Liver (tissue), 9 donors: ENCODE measurements around the gene MCM9. TPM values are rescaled to one million over a fixed set of nuclear protein-coding genes. Genes with fewer than 3 reads are reported as not detected.

Source experiments
- DNase-seq: peaks from one replicate; pipeline ENCODE4 v3.0.0-alpha.2; 2017; ENCODE audit warnings: low spot score
- H3K27ac ChIP-seq, 2 donors: one replicate each; pipeline ENCODE4 v1.7.0; 2013; ENCODE audit warnings: inconsistent platforms in 2 of 2, low read length in 2 of 2, control low read depth in 1 of 2, low read depth in 1 of 2, mild to moderate bottlenecking in 1 of 2
- H3K27me3 ChIP-seq, 4 donors: one replicate each; pipeline versions ENCODE4 v1.6.1 to v1.7.0; 2013; ENCODE audit warnings: low read length in 3 of 4, inconsistent platforms in 1 of 4, mild to moderate bottlenecking in 1 of 4, moderate library complexity in 1 of 4; ENCODE audit not compliant: control insufficient read depth in 4 of 4, insufficient read depth in 4 of 4
- H3K36me3 ChIP-seq, 4 donors: one replicate each; pipeline versions ENCODE4 v1.6.1 to v1.7.0; 2013; ENCODE audit warnings: low read length in 3 of 4, mild to moderate bottlenecking in 3 of 4, low read depth in 1 of 4, moderate library complexity in 1 of 4; ENCODE audit not compliant: control insufficient read depth in 4 of 4, insufficient read depth in 3 of 4
- H3K4me1 ChIP-seq, 4 donors: one replicate each; pipeline versions ENCODE4 v1.6.1 to v1.7.0; 2013; ENCODE audit warnings: low read length in 3 of 4, mild to moderate bottlenecking in 3 of 4, moderate library complexity in 1 of 4; ENCODE audit not compliant: control insufficient read depth in 4 of 4, insufficient read depth in 4 of 4
- H3K4me3 ChIP-seq, 3 donors: one replicate each; pipeline versions ENCODE4 v1.6.1 to v1.7.0; 2013; ENCODE audit warnings: low read length in 3 of 3, control low read depth in 1 of 3, low read depth in 1 of 3, mild to moderate bottlenecking in 1 of 3
- H3K9ac ChIP-seq, 2 donors: one replicate each; pipeline ENCODE4 v1.7.0; 2013; ENCODE audit warnings: low read length in 2 of 2, mild to moderate bottlenecking in 2 of 2, moderate library complexity in 2 of 2, control low read depth in 1 of 2, low read depth in 1 of 2
- H3K9me3 ChIP-seq, 4 donors: one replicate each; pipeline versions ENCODE4 v1.6.1 to v1.7.0; 2013; ENCODE audit warnings: low read length in 3 of 4; ENCODE audit not compliant: control insufficient read depth in 4 of 4
- EGR1 ChIP-seq, 2 donors: IDR thresholded peaks; 2 replicates each; pipeline ENCODE4 v1.6.1; 2016 to 2018; ENCODE audit warnings: antibody characterized with exemption in 2 of 2, low read depth in 2 of 2
- FOXA1 ChIP-seq: IDR thresholded peaks from 2 replicates; pipeline ENCODE4 v1.6.1; 2016; ENCODE audit warnings: antibody characterized with exemption
- FOXA2 ChIP-seq: IDR thresholded peaks from 2 replicates; pipeline ENCODE4 v1.6.1; 2016; ENCODE audit warnings: antibody characterized with exemption
- GABPA ChIP-seq, 2 donors: IDR thresholded peaks in 1 of 2; conservative IDR thresholded peaks in 1 of 2; 2 replicates each; pipeline ENCODE4 v1.6.1; 2016; ENCODE audit warnings: antibody characterized with exemption in 2 of 2, mild to moderate bottlenecking in 1 of 2, moderate library complexity in 1 of 2
- HNF4A ChIP-seq, 2 donors: conservative IDR thresholded peaks; 2 replicates each; pipeline ENCODE4 v1.6.1; 2016; ENCODE audit warnings: antibody characterized with exemption in 2 of 2, mild to moderate bottlenecking in 2 of 2
- HNF4G ChIP-seq: IDR thresholded peaks from 2 replicates; pipeline ENCODE4 v1.6.1; 2016; ENCODE audit warnings: antibody characterized with exemption
- JUND ChIP-seq, 2 donors: IDR thresholded peaks; 2 replicates each; pipeline ENCODE4 v1.6.1; 2016; ENCODE audit warnings: antibody characterized with exemption in 2 of 2
- MAX ChIP-seq: IDR thresholded peaks from 2 replicates; pipeline ENCODE4 v1.6.1; 2016; ENCODE audit warnings: antibody characterized with exemption
- NR2F2 ChIP-seq: IDR thresholded peaks from 2 replicates; pipeline ENCODE4 v1.6.1; 2016; ENCODE audit warnings: antibody characterized with exemption
- RAD21 ChIP-seq, 2 donors: IDR thresholded peaks; 2 replicates each; pipeline ENCODE4 v1.6.1; 2016; ENCODE audit warnings: antibody characterized with exemption in 2 of 2, mild to moderate bottlenecking in 2 of 2
- REST ChIP-seq: IDR thresholded peaks from 2 replicates; pipeline ENCODE4 v1.6.1; 2016; ENCODE audit warnings: antibody characterized with exemption, mild to moderate bottlenecking
- RXRA ChIP-seq, 2 donors: IDR thresholded peaks; 2 replicates each; pipeline ENCODE4 v1.6.1; 2017 to 2018; ENCODE audit warnings: antibody characterized with exemption in 2 of 2, mild to moderate bottlenecking in 1 of 2
- SP1 ChIP-seq: IDR thresholded peaks from 2 replicates; pipeline ENCODE4 v1.6.1; 2018; ENCODE audit warnings: antibody characterized with exemption, mild to moderate bottlenecking
- TAF1 ChIP-seq: conservative IDR thresholded peaks from 2 replicates; pipeline ENCODE4 v1.6.1; 2016; ENCODE audit warnings: antibody characterized with exemption, mild to moderate bottlenecking
- YY1 ChIP-seq: IDR thresholded peaks from 2 replicates; pipeline ENCODE4 v1.6.1; 2016; ENCODE audit warnings: antibody characterized with exemption, mild to moderate bottlenecking
- whole genome bisulfite sequencing: extraction: QIAGEN DNeasy Blood & Tissue Kit; methylation state at CpG from one replicate; pipeline ENCODE4 v1.1.7; 2013; 5-methylcytosine and 5-hydroxymethylcytosine counted together
- polyA plus RNA-seq, 2 donors: library from polyadenylated mRNA; stranded (reverse) in 1 of 2; unstranded in 1 of 2; fragments of 200-250 nt in 1 of 2; fragments of >200 nt in 1 of 2; fragmentation: Nextera tagmentation in 1 of 2; extraction: Ambion mirVana in 1 of 2; gene quantifications; one replicate each; pipeline versions ENCODE4 v1.2.1 to v1.2.3, GENCODE V29; 2013 to 2015
- total RNA-seq, 2 donors: library from RNA; depleted of rRNA; stranded (reverse); fragments of >200 nt; gene quantifications; one replicate each; pipeline ENCODE4 v1.2.3, GENCODE V29; 2014
- TF ChIP-seq, protein P1 (sequence below): IDR thresholded peaks from 2 replicates; pipeline ENCODE4 v1.6.1; 2016; ENCODE audit warnings: antibody characterized with exemption
- TF ChIP-seq, protein P2 (sequence below): IDR thresholded peaks from 2 replicates; pipeline ENCODE4 v1.6.1; 2016; ENCODE audit warnings: antibody characterized with exemption
- TF ChIP-seq, protein P3 (sequence below): fragments of 150-350 bp; IDR thresholded peaks from 2 replicates; pipeline ENCODE4 v1.5.1; 2017; ENCODE audit warnings: improper control_type of control experiment, low read depth, low read length; ENCODE audit not compliant: missing input control
- donor health status: healthy.
- donor health status: healthy.
- donor health status: healthy.
- donor health status: healthy.
- donor health status: healthy.

The MCM9 gene
- total and polyA plus RNA-seq, 4 donors: 3.6 to 17.4 (median 8.7) TPM

- no peaks in the 10 kb centered on the region for H3K36me3 ChIP-seq
- H3K4me3 ChIP-seq: no peak overlapping the region
- H3K27ac ChIP-seq: no peak overlapping the region
- H3K27me3 ChIP-seq: no peaks in the 10 kb centered on the region
- TF ChIP-seq REST (no peak), HNF4G (no peak), GABPA (IDR thresholded peaks at IDR 0.05 in 1 of 2, conservative IDR thresholded peaks at IDR 0.05 in 1 of 2) (no peak), FOXA2 (no peak), FOXA1 (no peak), SP1 (no peak), HNF4A (conservative IDR thresholded peaks at IDR 0.05) (no peak), JUND (IDR thresholded peaks at IDR 0.05) (no peak), EGR1 (IDR thresholded peaks at IDR 0.05; ENCODE audit: low read depth in 2 of 2) (no peak), YY1 (no peak), RAD21 (IDR thresholded peaks at IDR 0.05) (no peak), MAX (no peak), RXRA (IDR thresholded peaks at IDR 0.05) (no peak), TAF1 (no peak), NR2F2 (no peak)
- TF ChIP-seq, protein P1, sequence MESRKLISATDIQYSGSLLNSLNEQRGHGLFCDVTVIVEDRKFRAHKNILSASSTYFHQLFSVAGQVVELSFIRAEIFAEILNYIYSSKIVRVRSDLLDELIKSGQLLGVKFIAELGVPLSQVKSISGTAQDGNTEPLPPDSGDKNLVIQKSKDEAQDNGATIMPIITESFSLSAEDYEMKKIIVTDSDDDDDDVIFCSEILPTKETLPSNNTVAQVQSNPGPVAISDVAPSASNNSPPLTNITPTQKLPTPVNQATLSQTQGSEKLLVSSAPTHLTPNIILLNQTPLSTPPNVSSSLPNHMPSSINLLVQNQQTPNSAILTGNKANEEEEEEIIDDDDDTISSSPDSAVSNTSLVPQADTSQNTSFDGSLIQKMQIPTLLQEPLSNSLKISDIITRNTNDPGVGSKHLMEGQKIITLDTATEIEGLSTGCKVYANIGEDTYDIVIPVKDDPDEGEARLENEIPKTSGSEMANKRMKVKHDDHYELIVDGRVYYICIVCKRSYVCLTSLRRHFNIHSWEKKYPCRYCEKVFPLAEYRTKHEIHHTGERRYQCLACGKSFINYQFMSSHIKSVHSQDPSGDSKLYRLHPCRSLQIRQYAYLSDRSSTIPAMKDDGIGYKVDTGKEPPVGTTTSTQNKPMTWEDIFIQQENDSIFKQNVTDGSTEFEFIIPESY: no peak
- TF ChIP-seq, protein P2, sequence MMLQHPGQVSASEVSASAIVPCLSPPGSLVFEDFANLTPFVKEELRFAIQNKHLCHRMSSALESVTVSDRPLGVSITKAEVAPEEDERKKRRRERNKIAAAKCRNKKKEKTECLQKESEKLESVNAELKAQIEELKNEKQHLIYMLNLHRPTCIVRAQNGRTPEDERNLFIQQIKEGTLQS: no peak
- TF ChIP-seq, protein P3, sequence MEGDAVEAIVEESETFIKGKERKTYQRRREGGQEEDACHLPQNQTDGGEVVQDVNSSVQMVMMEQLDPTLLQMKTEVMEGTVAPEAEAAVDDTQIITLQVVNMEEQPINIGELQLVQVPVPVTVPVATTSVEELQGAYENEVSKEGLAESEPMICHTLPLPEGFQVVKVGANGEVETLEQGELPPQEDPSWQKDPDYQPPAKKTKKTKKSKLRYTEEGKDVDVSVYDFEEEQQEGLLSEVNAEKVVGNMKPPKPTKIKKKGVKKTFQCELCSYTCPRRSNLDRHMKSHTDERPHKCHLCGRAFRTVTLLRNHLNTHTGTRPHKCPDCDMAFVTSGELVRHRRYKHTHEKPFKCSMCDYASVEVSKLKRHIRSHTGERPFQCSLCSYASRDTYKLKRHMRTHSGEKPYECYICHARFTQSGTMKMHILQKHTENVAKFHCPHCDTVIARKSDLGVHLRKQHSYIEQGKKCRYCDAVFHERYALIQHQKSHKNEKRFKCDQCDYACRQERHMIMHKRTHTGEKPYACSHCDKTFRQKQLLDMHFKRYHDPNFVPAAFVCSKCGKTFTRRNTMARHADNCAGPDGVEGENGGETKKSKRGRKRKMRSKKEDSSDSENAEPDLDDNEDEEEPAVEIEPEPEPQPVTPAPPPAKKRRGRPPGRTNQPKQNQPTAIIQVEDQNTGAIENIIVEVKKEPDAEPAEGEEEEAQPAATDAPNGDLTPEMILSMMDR: no peak
- 76% methylated on average over 2 of the region's 2 CpGs for WGBS
- H3K9ac ChIP-seq: no peak overlapping the region
- no peak for DNase-seq
- H3K9me3 ChIP-seq: no peaks in the 10 kb centered on the region
- no peaks in the 10 kb centered on the region for H3K4me1 ChIP-seq
Observed at GRCh38 chr6:118967239-118967638, 32.3 kb upstream of the MCM9 start.
